ENCODE results near the gene GRIN3A. TPM values are rescaled to one million over a fixed set of nuclear protein-coding genes. Genes with fewer than 3 reads are reported as not detected.

GRIN3A gene
- total RNA-seq, 1 donor: not detected

- H3K4me3 ChIP-seq (ENCODE audit: low read depth, low read length): no peak overlapping the region
- TF ChIP-seq CTCF (IDR thresholded peaks at IDR 0.05; ENCODE audit: insufficient read depth, low read depth, low read length): no peak
- no peak for DNase-seq (ENCODE audit: low read depth)
Observed at GRCh38 chr9:101706997-101707396, 31.4 kb downstream of the GRIN3A start.

GRCh38 chr9:101706261-101706798 is 32.1 kb downstream of the GRIN3A start:
- H3K4me3 ChIP-seq (ENCODE audit: low read depth, low read length): no peak overlapping the region
- no peak for DNase-seq (ENCODE audit: low read depth)
- TF ChIP-seq CTCF (IDR thresholded peaks at IDR 0.05; ENCODE audit: insufficient read depth, low read depth, low read length): no peak

DNA sequence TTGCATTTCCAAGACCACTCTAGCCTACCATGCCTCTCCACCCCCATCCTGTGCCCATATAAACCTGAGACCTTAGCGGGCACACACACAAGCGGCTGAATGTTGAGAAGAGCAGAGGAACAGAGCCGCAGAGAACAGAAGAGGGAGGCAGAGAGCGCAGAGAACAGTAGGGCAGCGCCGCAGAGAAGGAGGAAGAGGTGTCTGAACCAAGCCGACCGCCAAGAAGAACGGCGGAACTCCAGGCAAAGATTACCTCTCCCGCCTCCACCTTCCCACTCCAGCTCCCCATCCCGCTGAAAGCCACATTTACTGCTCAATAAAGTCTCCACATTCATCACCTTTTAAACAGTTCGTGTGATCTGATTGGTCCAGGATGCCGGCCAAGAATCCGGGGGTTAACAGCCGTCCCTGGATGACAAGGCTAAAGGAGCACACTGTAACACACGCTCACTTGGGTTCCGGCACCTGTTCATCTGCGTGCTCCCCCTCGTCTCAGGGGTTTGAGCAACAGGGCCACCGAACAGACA is 33.2 kb downstream of the GRIN3A start:
- TF ChIP-seq CTCF (IDR thresholded peaks at IDR 0.05; ENCODE audit: insufficient read depth, low read depth, low read length): no peak
- no peak for DNase-seq (ENCODE audit: low read depth)
- no peak overlapping the region for H3K4me3 ChIP-seq (ENCODE audit: low read depth, low read length)

GRCh38 chr9:101702257-101702656 is 36.2 kb downstream of the GRIN3A start:
- no peak for DNase-seq (ENCODE audit: low read depth)
- TF ChIP-seq CTCF (IDR thresholded peaks at IDR 0.05; ENCODE audit: insufficient read depth, low read depth, low read length): no peak
- H3K4me3 ChIP-seq (ENCODE audit: low read depth, low read length): no peak overlapping the region

DNA sequence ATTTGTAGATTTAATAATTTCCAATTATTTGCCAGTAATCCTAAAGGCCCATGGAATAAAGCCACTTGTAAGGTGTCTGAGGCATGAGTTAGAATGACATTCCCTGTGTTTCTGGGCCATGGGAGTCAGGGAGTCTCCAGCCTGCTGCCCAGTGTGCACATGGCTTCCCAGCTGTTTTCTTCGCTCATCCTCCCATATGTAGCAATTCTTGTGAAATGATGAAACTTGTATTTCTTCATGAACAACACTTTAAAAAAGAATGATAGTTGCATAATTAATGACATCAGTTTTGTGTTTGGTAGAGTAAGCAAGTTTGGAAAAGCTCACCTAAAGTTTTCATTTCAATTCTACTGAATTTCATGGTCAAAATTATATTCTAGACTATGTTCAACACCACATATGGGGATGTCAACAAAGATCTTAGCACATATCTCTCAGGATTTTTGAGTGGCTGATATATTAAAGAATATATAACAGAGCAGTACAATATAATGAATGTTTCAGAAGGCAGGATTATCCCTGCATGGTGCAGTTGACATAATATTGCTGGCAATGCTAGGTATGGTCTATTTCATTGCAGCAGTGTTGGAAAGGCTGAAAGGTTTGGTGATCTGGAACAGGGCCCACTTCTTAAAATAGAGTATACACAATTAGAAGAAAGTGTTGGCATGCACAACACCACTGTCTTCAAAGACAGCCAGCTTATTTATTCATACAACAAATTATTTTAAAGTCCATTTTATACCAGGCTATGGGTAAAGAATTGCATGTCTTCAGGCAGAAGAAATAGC is 44.7 kb downstream of the GRIN3A start:
- TF ChIP-seq CTCF (IDR thresholded peaks at IDR 0.05; ENCODE audit: insufficient read depth, low read depth, low read length): no peak
- no peak for DNase-seq (ENCODE audit: low read depth)
- H3K4me3 ChIP-seq (ENCODE audit: low read depth, low read length): no peak overlapping the region

DNA sequence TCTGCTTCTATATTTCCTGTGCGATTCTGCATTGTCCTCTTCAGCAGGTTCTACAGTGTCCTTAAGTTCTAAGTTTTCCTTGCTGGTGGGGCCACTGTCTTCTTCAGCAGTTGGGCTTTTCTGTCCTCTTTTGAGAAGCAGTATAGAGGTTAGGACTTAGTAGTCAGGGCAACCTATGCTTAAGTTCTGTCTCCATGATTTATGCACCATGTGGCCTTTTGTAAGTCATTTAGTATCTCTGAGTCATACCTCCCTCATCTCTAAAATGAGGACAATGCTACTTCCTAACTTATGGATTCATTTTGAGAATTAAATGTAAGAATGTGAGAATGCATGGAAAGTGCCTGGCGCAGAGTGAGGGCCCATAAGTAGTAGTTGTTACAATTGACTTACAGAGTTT is 46.8 kb downstream of the GRIN3A start:
- TF ChIP-seq CTCF (IDR thresholded peaks at IDR 0.05; ENCODE audit: insufficient read depth, low read depth, low read length): no peak
- no peak overlapping the region for H3K4me3 ChIP-seq (ENCODE audit: low read depth, low read length)
- no peak for DNase-seq (ENCODE audit: low read depth)

Measured in fibroblast of villous mesenchyme (primary cell).